GM18951 (cell line): Measurements from ENCODE around the gene AGBL4.
"Not testable (repeated sequence)": the region's sequence is repeated elsewhere in the genome, so short reads cannot be mapped to it uniquely, and the experiment has no call there.

Source experiments
- POLR2A ChIP-seq: IDR thresholded peaks from 4 replicates; pipeline ENCODE4 v1.6.1; 2011; ENCODE audit warnings: mild to moderate bottlenecking; ENCODE audit not compliant: insufficient read length, insufficient read depth; ENCODE audit errors: extremely low read depth
- in situ Hi-C: fragments of 300-500 bp; cut with MboI; formaldehyde crosslinking; loops from one replicate; pipeline ENCODE4 v1.12.0; 2022; ENCODE audit warnings: low sequenced_read_pairs, mixed read lengths, inconsistent platforms; ENCODE audit not compliant: unreplicated experiment

Gene AGBL4

DNA sequence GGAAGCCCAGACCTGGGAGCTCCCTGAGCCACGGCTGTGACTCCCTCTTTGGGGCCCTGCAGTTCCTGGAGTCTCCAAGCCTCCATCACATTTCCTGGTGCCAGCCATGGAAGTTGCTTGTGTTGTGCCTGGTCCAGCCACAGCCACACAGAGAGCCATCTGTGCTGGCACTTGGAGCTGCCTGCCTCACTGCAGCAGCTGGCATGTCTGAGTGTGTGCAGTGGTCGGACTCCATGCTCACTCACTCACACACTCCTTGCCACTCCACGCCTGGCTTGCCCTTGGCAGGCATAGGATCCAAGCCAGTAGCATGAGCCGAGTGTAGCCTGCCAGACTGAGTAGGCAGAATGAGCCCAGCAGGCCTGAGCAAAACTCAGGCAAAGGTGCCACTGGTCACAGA is 730.7 kb downstream of the AGBL4 start:
- no peak for TF ChIP-seq POLR2A
- in situ Hi-C loops, result no loop called here

DNA sequence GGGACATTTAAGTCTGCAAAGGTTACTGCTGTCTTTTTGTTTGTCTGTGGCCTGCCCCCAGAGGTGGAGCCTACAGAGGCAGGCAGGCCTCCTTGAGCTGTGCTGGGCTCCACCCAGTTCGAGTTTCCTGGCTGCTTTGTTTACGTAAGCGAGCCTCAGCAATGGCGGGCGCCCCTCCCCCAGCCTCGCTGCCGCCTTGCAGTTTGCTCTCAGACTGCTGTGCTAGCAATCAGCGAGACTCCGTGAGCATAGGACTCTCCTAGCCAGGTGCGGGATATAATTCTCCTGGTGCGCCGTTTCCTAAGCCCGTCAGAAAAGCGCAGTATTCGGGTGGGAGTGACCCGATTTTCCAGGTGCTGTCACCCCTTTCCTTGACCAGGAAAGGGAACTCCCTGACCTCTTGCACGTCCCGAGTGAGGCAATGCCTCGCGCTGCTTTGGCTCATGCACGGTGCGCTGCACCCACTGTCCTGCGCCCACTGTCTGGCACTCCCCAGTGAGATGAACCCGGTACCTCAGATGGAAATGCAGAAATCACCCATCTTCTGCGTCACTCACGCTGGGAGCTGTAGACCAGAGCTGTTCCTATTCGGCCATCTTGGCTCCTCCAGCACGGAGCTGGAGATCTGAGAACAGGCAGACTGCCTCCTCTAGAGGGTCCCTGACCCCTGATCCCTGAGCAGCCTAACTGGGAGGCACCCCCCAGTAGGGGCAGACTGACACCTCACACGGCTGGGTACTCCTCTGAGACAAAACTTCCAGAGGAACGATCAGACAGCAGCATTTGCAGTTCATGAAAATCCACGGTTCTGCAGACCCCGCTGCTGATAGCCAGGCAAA is 766.3 kb downstream of the AGBL4 start:
- in situ Hi-C loops, result not testable (repeated sequence)

DNA sequence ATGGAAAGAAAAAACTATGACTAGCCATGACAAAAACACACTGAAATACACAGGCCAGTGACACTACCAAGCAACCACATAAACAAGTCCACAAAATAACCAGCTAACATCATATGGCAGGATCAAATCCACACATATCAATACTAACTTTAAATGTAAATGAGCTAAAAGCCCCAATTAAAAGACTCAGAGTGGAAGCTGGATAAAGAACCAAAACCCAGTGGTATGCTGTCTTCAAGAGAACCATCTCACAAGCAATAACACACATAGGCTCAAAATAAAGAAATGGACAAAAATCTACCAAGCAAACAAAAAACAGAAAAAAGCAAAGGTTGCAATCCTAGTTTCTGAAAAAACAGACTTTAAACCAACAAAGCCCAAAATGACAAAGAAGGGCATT is 770.8 kb downstream of the AGBL4 start:
- in situ Hi-C loops, result no loop called here

DNA sequence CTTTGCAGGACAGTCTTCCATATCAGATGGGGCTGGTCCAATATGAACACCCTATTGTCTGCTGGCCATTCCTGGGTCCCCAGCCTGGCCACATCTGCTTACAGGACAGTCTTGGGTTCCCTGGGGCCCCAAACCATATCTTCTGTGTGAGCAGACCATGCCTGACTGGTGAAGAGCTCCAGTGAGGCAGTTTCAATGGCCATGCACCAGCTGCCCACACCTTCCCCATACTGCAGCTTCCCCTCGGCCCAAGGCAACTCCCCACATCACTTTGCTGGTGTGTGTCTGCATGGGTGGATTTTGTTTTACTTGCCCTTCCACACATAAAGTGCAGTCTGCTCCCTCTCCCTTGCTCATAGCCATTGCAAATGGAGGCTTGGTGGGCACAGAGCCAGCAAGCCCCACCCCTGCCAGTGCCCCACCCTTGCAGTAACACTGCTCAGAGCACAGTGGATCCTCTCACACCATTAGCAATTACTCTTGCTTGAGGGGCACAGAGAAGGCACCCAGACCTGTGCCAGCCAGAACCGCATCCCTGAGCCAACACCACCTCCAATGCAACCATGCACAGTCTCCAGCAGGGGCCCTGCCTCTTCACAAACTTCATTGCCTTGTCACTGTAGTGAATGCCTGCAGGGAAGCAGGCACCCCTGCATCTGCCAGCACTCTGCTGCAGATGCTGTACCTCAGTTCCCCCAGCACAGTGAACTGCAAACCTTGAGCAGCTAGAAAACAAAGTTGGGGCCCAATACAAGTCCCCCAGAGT is 772.6 kb downstream of the AGBL4 start:
- TF ChIP-seq POLR2A, result no peak
- in situ Hi-C loops, result no loop called here

More for the DNA sequence above, 770.8 kb downstream of the AGBL4 start:
- no peak for TF ChIP-seq POLR2A

DNA sequence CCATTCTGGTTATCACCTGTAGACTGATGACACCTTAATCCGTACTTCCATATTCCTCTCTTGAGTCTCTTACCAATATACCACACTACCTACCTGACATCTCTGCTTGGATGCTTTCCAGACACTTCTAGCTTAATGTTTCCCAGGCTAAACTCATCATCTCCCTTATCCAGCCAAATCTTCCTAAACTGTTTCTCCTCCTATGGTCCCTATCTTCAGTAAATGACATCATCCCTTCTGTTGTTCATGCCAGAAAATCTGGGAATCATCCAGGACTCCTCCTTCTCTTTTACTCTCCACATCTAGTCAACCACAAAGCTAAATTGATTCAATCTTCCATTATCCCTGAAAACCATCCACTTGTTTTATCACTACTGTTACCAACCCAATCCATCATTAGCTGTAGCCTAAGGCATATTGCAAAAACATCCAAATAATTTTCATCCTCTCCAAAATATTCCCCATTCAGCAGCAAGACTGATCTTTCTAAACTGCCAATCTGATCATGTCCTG is 783.0 kb downstream of the AGBL4 start:
- no peak for TF ChIP-seq POLR2A
- in situ Hi-C loops, result no loop called here

DNA sequence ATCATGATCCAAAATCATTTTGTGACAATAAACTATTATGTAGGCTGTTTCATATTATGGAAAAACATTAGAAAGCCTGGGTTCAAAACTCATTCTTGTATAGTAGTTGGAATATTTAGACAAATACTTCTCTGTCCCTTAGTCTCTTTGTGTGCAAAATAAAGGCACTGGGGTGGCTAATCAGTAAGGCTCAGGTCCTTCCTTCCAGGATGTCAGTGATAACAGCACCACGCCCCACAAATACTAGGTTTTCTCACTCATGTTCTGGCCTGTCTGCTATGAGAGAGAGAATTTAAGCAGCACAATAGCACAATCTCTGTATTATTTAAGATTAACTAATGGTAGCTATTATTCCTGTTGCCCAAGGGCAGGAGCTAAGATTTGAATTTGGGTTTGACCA is 788.8 kb downstream of the AGBL4 start:
- in situ Hi-C loops, result no loop called here

DNA sequence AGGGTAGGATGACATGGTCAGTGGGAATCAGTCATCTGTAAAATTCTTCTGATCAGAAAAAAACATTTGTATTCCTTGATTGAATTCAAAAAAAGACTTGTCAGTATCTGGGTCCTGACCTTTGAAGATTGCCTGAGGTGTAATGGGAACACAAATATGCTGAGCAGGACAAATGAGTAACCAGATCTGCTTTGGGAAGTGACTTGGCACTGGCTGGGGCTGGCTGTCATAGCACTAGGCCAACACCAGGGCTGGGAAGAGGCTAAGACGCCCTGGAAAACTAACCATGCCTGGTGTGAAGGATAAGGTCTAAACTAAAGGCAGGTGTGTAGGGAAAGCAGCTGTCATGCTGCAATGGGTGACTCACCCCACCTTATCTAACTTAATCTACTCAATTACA is 794.2 kb downstream of the AGBL4 start:
- TF ChIP-seq POLR2A, result no peak
- in situ Hi-C loops, result no loop called here

More for the DNA sequence above, 788.8 kb downstream of the AGBL4 start:
- TF ChIP-seq POLR2A, result no peak

DNA sequence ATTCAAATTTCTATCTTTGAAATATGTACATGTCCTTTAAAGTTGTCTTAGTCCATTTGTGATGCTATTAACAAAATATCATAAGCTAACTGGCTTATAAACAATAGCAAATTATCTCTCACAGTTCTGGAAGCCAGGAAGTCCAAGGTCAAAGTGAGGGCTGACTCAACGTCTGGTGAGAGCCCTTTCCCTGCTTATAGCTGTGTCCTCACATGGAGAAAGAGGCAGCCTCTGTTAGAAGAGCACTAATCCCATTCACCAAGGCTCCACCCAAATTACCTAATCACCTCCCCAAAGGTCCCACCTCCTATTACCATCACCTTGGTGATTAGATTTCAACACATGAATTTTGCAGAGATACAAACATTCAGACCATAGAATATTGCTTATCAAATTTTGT is 797.0 kb downstream of the AGBL4 start:
- no peak for TF ChIP-seq POLR2A
- in situ Hi-C loops, result no loop called here

DNA sequence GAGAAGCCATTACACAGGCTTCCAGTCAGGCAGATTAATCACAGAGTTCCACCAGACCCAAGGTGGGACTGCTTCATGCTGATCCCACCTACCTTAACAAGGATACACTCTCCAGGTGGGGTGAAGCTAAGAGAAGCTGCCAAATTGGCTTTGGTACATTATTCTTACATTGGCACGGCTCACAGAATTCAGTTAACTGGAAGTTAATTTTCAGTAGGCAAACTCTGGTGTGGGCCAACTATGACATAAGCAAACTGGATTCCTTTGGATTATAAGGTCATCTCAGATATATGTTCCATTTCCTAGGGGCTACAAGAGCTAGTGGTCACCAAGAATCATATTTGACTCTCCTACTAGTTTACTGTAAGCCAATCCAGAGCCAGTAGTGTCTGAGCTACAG is 798.3 kb downstream of the AGBL4 start:
- no peak for TF ChIP-seq POLR2A
- in situ Hi-C loops, result no loop called here

DNA sequence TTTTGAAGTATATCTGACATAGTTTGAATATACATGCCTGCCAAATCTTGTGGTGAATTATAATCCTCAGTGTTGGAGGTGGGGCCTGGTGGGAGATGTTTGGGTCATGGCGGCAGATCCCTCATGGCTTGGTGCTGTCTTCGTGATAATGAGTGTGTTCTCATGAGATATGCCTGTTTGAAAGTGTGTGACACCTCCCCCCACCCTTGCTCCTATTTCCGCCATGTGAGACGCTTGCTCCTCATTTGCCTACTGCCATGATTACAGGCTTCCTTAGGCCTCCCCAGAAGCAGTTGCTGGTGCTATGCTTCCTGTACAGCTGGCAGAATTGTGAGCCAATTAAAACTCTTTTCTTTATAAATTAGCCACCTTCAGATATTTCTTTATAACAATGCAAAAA is 810.5 kb downstream of the AGBL4 start:
- TF ChIP-seq POLR2A, result no peak
- in situ Hi-C loops, result no loop called here

DNA sequence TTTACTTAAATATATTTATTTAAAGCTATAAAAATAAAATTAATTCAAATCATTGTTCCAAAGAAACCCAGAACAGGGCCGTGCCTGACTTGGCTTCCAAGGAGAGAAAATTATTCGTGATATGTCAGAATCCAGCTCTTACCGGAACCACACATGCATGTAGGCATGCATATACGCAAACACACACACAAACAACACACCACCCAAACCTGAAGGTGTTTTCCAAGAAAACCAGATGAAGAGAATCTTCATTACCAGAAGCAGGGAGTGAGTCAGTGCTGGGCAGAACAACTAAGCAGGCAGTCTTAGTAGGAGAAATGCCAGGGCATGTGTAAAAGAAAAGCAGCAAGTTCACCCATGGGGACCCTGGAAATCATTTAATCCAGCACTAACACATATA is 815.0 kb downstream of the AGBL4 start:
- in situ Hi-C loops, result no loop called here
- no peak for TF ChIP-seq POLR2A

DNA sequence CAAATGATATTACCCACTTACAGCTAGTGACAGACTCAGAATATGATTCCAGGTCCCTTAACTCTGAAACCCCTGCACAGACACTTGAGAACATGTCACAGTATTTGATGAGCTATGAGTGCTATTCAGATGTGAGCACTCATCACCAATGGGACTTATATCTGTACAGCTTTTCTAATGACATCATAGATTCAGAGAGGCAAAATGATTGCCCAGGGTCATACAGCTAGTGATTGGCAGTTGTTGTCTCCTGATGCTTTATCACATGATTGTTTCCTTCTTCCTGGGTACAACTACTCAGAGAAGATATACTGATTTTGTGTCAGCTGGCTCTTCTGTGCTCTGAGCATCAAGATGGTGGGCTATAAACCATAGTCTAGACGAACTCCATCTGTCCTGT is 819.0 kb downstream of the AGBL4 start:
- in situ Hi-C loops, result no loop called here
- TF ChIP-seq POLR2A, result no peak

DNA sequence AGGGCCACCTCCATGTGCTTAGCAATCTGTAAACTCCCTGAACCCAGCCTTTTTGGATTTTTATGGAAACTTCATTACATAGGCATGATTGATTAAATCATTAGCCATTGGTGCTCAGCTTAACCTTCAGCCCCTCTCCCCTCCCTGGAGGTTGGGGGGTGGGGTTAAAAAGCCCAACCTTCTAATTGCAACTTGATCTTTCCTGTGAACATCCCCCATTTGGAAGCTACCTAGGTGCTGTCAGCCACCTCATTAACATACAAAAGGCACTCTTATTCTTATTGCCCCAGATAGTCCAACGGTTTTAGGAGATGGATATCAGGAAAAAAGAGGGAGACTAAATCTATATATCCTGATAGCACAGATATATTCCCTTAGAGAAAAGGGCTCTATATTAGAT is 823.0 kb downstream of the AGBL4 start:
- TF ChIP-seq POLR2A, result no peak
- in situ Hi-C loops, result no loop called here

DNA sequence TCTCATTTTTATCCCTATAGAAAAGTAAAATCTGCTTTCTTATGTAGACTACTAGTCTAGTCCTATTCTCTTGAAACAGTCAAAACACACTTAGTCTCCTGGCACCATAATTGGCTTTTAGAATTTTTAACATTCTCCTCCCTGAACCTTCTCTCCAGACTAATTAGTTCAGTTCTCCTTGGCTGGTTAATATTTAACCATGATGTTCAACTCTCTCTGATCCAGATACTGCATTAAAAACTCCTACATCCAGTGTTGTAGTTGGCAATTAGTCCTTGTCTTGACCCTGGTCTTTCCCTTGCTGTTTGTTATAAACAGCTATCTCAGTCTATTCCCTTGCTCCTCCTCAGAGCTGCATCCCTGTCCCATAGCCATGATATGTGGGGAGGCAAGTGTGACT is 824.2 kb downstream of the AGBL4 start:
- in situ Hi-C loops, result no loop called here
- TF ChIP-seq POLR2A, result no peak
